Sigmoid colon (tissue), 4 donors: Measurements from ENCODE around the gene GID4.

Experiments used
- CTCF ChIP-seq, 4 experiments: fragments of 450-650 bp in 3 of 4; fragments of 200-600 bp in 1 of 4; IDR thresholded peaks; one replicate each; pipeline ENCODE4 v1.5.1; 2016 to 2019; ENCODE audit warnings: antibody characterized with exemption in 4 of 4, mild to moderate bottlenecking in 3 of 4, moderate library complexity in 2 of 4
- POLR2AphosphoS5 ChIP-seq, 4 donors: sonication (generic); formaldehyde crosslinking; IDR thresholded peaks; one replicate each; pipeline ENCODE4 v1.6.1; 2017; ENCODE audit warnings: antibody characterized with exemption in 4 of 4

- TF ChIP-seq CTCF (IDR thresholded peaks at IDR 0.05) = no peak
- TF ChIP-seq POLR2AphosphoS5 (IDR thresholded peaks at IDR 0.05) = no peak
Observed at GRCh38 chr17:18093616-18094408, 54.6 kb downstream of the GID4 start.
